OCI-LY1 (cell line): Measurements from ENCODE around the gene RAMP3.

Experiments used
- H2AFZ ChIP-seq: fragments of 200-600 bp; sonication (generic), shearing (Covaris generic); 2 replicates; pipeline ENCODE4 v1.6.0; 2014; ENCODE audit warnings: antibody characterized with exemption, mild to moderate bottlenecking, low read length
- H3F3A ChIP-seq: fragments of 200-600 bp; sonication (generic), shearing (Covaris generic); 2 replicates; pipeline ENCODE4 v1.6.0; 2014; ENCODE audit warnings: mild to moderate bottlenecking, antibody characterized with exemption, low read length, moderate library complexity; ENCODE audit not compliant: insufficient read depth
- H3K27ac ChIP-seq: fragments of 200-600 bp; sonication (generic); 2 replicates; pipeline ENCODE4 v1.5.1; 2014; ENCODE audit warnings: low read length, mixed run types, mild to moderate bottlenecking, low read depth; ENCODE audit not compliant: poor library complexity, severe bottlenecking
- H3K27me3 ChIP-seq: fragments of 200-600 bp; sonication (generic); 2 replicates; pipeline ENCODE4 v1.6.0; 2014; ENCODE audit warnings: antibody characterized with exemption, mild to moderate bottlenecking, low read length, moderate library complexity; ENCODE audit not compliant: insufficient read depth
- H3K36me3 ChIP-seq: fragments of 200-600 bp; sonication (generic); 2 replicates; pipeline ENCODE4 v1.6.1; 2014; ENCODE audit warnings: mild to moderate bottlenecking, antibody characterized with exemption, low read length, moderate library complexity, mixed read lengths; ENCODE audit not compliant: insufficient read depth
- H3K4me1 ChIP-seq: fragments of 200-600 bp; sonication (generic); 2 replicates; pipeline ENCODE4 v1.5.1; 2014; ENCODE audit warnings: mild to moderate bottlenecking, low read length, moderate library complexity; ENCODE audit not compliant: insufficient read depth, severe bottlenecking
- H3K4me2 ChIP-seq: fragments of 200-600 bp; sonication (generic), shearing (Covaris generic); 2 replicates; pipeline ENCODE4 v1.6.1; 2014; ENCODE audit warnings: low read length
- H3K4me3 ChIP-seq: fragments of 200-600 bp; sonication (generic); 2 replicates; pipeline ENCODE4 v1.5.1; 2014; ENCODE audit warnings: low read length, low read depth, mild to moderate bottlenecking, mixed read lengths; ENCODE audit not compliant: poor library complexity, severe bottlenecking
- H3K79me2 ChIP-seq: fragments of 200-600 bp; shearing (Covaris generic); 2 replicates; pipeline ENCODE4 v1.6.1; 2016; ENCODE audit warnings: mixed run types, low read length, mixed read lengths; ENCODE audit not compliant: insufficient read depth
- H3K9ac ChIP-seq: fragments of 200-600 bp; sonication (generic), shearing (Covaris generic); 2 replicates; pipeline ENCODE4 v1.6.1; 2014; ENCODE audit warnings: mild to moderate bottlenecking, low read length, mixed read lengths
- H3K9me2 ChIP-seq: fragments of 200-600 bp; sonication (generic), shearing (Covaris generic); 2 replicates; pipeline ENCODE4 v1.6.1; 2014; ENCODE audit warnings: low read depth, mild to moderate bottlenecking, low read length, mixed read lengths
- H3K9me3 ChIP-seq: fragments of 200-600 bp; shearing (Covaris generic); 2 replicates; pipeline ENCODE4 v1.6.1; 2014; ENCODE audit warnings: low read length, mixed read lengths
- H4K20me1 ChIP-seq: fragments of 200-600 bp; sonication (generic), shearing (Covaris generic); 2 replicates; pipeline ENCODE4 v1.6.0; 2016; ENCODE audit warnings: mild to moderate bottlenecking, low read length; ENCODE audit not compliant: insufficient read depth
- EZH2 ChIP-seq: fragments of 200-600 bp; sonication (generic), shearing (Covaris generic); IDR thresholded peaks from 2 replicates; pipeline ENCODE4 v1.8.0; 2017; ENCODE audit warnings: borderline replicate concordance, mixed run types, mild to moderate bottlenecking, antibody characterized with exemption, low read length, moderate library complexity, mixed read lengths
- TF ChIP-seq, protein P1 (sequence below): fragments of 200-600 bp; sonication (generic), shearing (Covaris generic); IDR thresholded peaks from 2 replicates; pipeline ENCODE4 v1.5.1; 2017; ENCODE audit warnings: mild to moderate bottlenecking, antibody characterized with exemption, low read length, moderate library complexity, mixed read lengths

RAMP3 gene

DNA sequence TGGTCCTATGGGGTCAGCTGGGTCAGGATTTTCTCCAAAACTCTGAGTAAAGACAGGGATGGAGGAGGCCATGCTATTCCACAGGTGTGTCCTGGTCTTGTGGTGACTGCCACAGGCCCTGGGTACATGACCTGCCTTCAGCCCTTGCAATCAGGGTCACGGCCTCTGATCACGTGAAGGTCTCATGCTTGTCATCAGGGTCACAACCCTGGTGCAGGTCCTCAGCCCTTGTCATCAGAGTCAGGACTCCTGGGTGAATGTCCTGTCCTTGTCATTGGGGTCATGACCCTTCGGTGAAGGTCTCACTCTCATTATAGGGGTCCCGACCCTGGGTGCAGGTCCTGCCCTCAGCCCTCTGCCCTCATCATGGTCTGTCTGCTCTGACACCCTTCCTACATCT lies 24.2 kb upstream of the RAMP3 start:
- Histone ChIP-seq H3K27me3 (no peaks in the 10 kb centered on the region; the same call in 1 of the 2 replicates), H3K79me2 (no peaks in the 10 kb centered on the region), H4K20me1 (no peaks in the 10 kb centered on the region), H3K4me1 (no peaks in the 10 kb centered on the region), H3K4me3 (no peak overlapping the region), H3K36me3 (no peaks in the 10 kb centered on the region), H3K9me3 (no peaks in the 10 kb centered on the region), H3K9ac (no peak overlapping the region), H2AFZ (no peak overlapping the region), H3F3A (no peaks in the 10 kb centered on the region), H3K4me2 (no peak overlapping the region), H3K27ac (no peak overlapping the region), H3K9me2 (no peaks in the 10 kb centered on the region)
- no peak for TF ChIP-seq EZH2
- TF ChIP-seq, protein P1, sequence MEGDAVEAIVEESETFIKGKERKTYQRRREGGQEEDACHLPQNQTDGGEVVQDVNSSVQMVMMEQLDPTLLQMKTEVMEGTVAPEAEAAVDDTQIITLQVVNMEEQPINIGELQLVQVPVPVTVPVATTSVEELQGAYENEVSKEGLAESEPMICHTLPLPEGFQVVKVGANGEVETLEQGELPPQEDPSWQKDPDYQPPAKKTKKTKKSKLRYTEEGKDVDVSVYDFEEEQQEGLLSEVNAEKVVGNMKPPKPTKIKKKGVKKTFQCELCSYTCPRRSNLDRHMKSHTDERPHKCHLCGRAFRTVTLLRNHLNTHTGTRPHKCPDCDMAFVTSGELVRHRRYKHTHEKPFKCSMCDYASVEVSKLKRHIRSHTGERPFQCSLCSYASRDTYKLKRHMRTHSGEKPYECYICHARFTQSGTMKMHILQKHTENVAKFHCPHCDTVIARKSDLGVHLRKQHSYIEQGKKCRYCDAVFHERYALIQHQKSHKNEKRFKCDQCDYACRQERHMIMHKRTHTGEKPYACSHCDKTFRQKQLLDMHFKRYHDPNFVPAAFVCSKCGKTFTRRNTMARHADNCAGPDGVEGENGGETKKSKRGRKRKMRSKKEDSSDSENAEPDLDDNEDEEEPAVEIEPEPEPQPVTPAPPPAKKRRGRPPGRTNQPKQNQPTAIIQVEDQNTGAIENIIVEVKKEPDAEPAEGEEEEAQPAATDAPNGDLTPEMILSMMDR, result no peak

DNA sequence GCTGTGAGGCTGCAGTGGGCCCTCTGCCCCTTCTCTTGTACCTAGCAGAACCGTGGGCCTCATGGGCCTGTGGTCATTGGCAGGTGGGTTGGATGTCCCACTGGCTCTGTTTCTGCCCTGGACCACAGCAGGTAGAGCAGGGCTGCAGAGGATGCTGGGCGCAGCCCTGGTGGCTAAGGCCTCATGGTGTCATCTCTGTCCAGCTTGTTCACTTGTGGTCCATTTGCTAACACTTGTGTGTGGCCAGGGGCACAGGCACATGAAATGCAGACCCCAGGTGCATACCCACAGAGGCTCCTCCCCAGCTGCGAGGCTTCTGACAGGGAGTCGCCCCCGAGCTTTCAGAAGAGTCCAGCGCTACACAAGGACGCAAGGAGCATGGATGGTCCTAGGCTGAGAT lies 23.7 kb upstream of the RAMP3 start:
- Histone ChIP-seq H3K9me3 (no peaks in the 10 kb centered on the region), H3K79me2 (no peaks in the 10 kb centered on the region), H3K36me3 (no peaks in the 10 kb centered on the region), H3K4me2 (no peak overlapping the region), H3K27me3 (no peaks in the 10 kb centered on the region; the same call in 1 of the 2 replicates), H3K4me3 (no peak overlapping the region), H3K9me2 (no peaks in the 10 kb centered on the region), H3F3A (no peaks in the 10 kb centered on the region), H3K4me1 (no peaks in the 10 kb centered on the region), H3K27ac (no peak overlapping the region), H2AFZ (no peak overlapping the region), H3K9ac (no peak overlapping the region), H4K20me1 (no peaks in the 10 kb centered on the region)
- no peak for TF ChIP-seq EZH2
- TF ChIP-seq, protein P1, result no peak

DNA sequence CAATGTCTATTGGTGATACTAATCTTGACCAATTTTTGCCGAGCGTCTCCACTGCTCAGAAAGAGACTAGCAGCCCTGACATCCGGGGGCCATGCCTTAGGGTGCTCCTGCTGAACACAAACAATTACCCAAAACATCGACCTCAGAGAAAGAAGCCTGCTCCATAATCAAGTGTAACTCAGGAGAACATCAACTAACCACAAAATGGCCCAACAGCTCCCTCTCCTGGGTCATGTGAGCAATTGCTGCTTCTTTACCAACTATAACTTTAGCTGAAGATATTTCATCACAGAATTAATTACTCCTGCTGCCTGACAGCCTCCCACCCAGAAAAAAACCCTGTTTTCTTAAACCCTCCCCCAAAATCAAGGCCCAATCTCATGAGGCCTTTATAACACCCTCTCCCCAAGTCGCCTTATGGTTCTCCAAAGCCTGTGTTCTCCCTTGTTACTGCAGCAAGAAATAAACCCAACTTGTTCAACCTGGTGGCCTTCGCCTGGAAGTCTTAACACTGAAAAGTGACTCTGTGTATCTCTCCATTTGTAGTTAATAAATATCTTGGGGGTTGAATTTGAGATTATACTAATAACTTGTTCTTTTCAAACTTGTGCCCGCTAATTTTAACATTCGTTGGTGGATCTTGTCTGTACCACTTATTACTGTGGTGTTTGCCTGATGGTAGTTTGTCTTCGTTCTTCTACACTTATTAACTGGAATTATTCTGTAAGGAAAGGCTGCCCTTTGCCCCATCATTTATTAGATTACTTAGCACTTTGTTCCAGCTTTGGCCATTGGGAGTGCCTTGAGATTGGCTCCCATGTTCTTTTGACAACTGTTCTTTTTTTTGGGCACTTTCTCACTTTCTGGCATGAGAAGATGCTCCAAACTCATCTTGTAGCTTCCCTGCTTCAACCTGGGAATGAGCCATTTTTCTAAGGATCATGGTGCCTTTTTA lies 21.2 kb upstream of the RAMP3 start:
- Histone ChIP-seq H3K4me3 (no peak overlapping the region), H3K9ac (no peak overlapping the region), H3K79me2 (no peaks in the 10 kb centered on the region), H3K4me1 (peaks cover 9% of the 10 kb centered on the region), H3F3A (no peaks in the 10 kb centered on the region), H3K9me3 (no peaks in the 10 kb centered on the region), H3K27me3 (no peaks in the 10 kb centered on the region), H3K27ac (no peak overlapping the region), H2AFZ (no peak overlapping the region), H3K4me2 (no peak overlapping the region), H3K36me3 (no peaks in the 10 kb centered on the region), H3K9me2 (no peaks in the 10 kb centered on the region), H4K20me1 (no peaks in the 10 kb centered on the region)
- TF ChIP-seq EZH2, result no peak
- TF ChIP-seq, protein P1, result peak; percentile 98
